Testis (tissue), 2 donors: ENCODE results near the gene MARK4.

Source experiments
- CTCF ChIP-seq, 3 experiments: fragments of 450-650 bp in 2 of 3; fragments of 200-600 bp in 1 of 3; sonication (generic) in 1 of 3; IDR thresholded peaks; one replicate each; pipeline ENCODE4 v1.5.1; 2016 to 2019; ENCODE audit warnings: antibody characterized with exemption in 3 of 3, mild to moderate bottlenecking in 2 of 3, moderate library complexity in 1 of 3
- POLR2A ChIP-seq: fragments of 450-650 bp; IDR thresholded peaks from one replicate; pipeline ENCODE4 v1.6.1; 2017; ENCODE audit warnings: antibody characterized with exemption, mild to moderate bottlenecking, moderate library complexity

- no peak for TF ChIP-seq CTCF (IDR thresholded peaks at IDR 0.05)
- no peak for TF ChIP-seq POLR2A
These were observed 6.8 kb upstream of the MARK4 start for GRCh38 chr19:45244133-45244794.
